Large intestine (tissue), 3 donors: ENCODE data around the gene USP47. TPM values are rescaled to one million over a fixed set of nuclear protein-coding genes. Genes with fewer than 3 reads are reported as not detected.
A peak's percentile ranks its signal among the peaks of the same experiment; 100 is the strongest.

Experiments used
- DNase-seq, 2 donors: peaks; one replicate each; pipeline versions ENCODE4 v3.0.0 to v3.0.0-alpha.2; 2013
- H3K27ac ChIP-seq: one replicate; pipeline ENCODE4 v1.5.1; 2013; ENCODE audit warnings: low read length
- H3K27me3 ChIP-seq: 2 replicates; pipeline ENCODE4 v1.6.1; 2013; ENCODE audit warnings: low read length; ENCODE audit not compliant: control insufficient read depth, insufficient read depth
- H3K36me3 ChIP-seq: 2 replicates; pipeline ENCODE4 v1.6.1; 2013; ENCODE audit warnings: low read length; ENCODE audit not compliant: control insufficient read depth, insufficient read depth
- H3K4me1 ChIP-seq: one replicate; pipeline ENCODE4 v1.6.1; 2013; ENCODE audit warnings: low read length; ENCODE audit not compliant: control insufficient read depth, insufficient read depth
- H3K4me3 ChIP-seq: one replicate; pipeline ENCODE4 v1.5.1; 2013; ENCODE audit warnings: low read length
- H3K9me3 ChIP-seq: one replicate; pipeline ENCODE4 v1.6.1; 2013; ENCODE audit warnings: mild to moderate bottlenecking, low read depth, low read length, moderate library complexity; ENCODE audit not compliant: control insufficient read depth
- WGBS: methylation state at CpG from one replicate; pipeline ENCODE4 v1.1.5; 2013; ENCODE audit warnings: low lambda C conversion rate; ENCODE audit not compliant: insufficient coverage; 5-methylcytosine and 5-hydroxymethylcytosine counted together
- polyA plus RNA-seq: library from polyadenylated mRNA; unstranded; fragments of 120-200 nt; gene quantifications from one replicate; pipeline ENCODE4 v1.2.1, GENCODE V29; 2013

USP47 gene
- polyA plus RNA-seq, 1 donor: 64.1 TPM

GRCh38 chr11:11972730-11973341 lies 131.1 kb downstream of the USP47 start:
- Histone ChIP-seq H3K4me3 (no peak overlapping the region), H3K27me3 (no peaks in the 10 kb centered on the region), H3K4me1 (peaks cover 15% of the 10 kb centered on the region), H3K9me3 (no peaks in the 10 kb centered on the region), H3K36me3 (no peaks in the 10 kb centered on the region), H3K27ac (peak overlapping the region; percentile 28)
- no peak for DNase-seq
- WGBS: no CpG with 5 or more reads among the region's 3 CpGs

GRCh38 chr11:11973361-11973800 lies 131.6 kb downstream of the USP47 start:
- H3K4me1 ChIP-seq: peaks cover 15% of the 10 kb centered on the region
- no peak overlapping the region for H3K4me3 ChIP-seq
- WGBS: no CpG with 5 or more reads among the region's 8 CpGs
- no peaks in the 10 kb centered on the region for H3K36me3 ChIP-seq
- peak overlapping the region; percentile 32 for H3K27ac ChIP-seq
- H3K9me3 ChIP-seq: no peaks in the 10 kb centered on the region
- no peaks in the 10 kb centered on the region for H3K27me3 ChIP-seq
- peak; percentile 27 to 45 for DNase-seq

- no CpG with 5 or more reads among the region's 4 CpGs for WGBS
- H3K27ac ChIP-seq: peak overlapping the region; percentile 32
- no peak overlapping the region for H3K4me3 ChIP-seq
- DNase-seq: no peak
- no peaks in the 10 kb centered on the region for H3K27me3 ChIP-seq
- H3K36me3 ChIP-seq: no peaks in the 10 kb centered on the region
- peaks cover 15% of the 10 kb centered on the region for H3K4me1 ChIP-seq
- no peaks in the 10 kb centered on the region for H3K9me3 ChIP-seq
These were observed 132.1 kb downstream of the USP47 start for GRCh38 chr11:11973866-11974265.

GRCh38 chr11:11975201-11976092 lies 133.7 kb downstream of the USP47 start:
- no CpG with 5 or more reads among the region's 11 CpGs for WGBS
- Histone ChIP-seq H3K9me3 (no peaks in the 10 kb centered on the region), H3K27ac (no peak overlapping the region), H3K36me3 (no peaks in the 10 kb centered on the region), H3K4me1 (peaks cover 25% of the 10 kb centered on the region), H3K27me3 (no peaks in the 10 kb centered on the region), H3K4me3 (no peak overlapping the region)
- DNase-seq: no peak

GRCh38 chr11:11976481-11977127 lies 134.8 kb downstream of the USP47 start:
- DNase-seq: no peak
- no CpG with 5 or more reads among the region's 6 CpGs for WGBS
- Histone ChIP-seq H3K27me3 (peaks cover 2% of the 10 kb centered on the region), H3K9me3 (no peaks in the 10 kb centered on the region), H3K4me3 (no peak overlapping the region), H3K27ac (peak overlapping the region; percentile 32), H3K36me3 (no peaks in the 10 kb centered on the region), H3K4me1 (peaks cover 25% of the 10 kb centered on the region)

DNA sequence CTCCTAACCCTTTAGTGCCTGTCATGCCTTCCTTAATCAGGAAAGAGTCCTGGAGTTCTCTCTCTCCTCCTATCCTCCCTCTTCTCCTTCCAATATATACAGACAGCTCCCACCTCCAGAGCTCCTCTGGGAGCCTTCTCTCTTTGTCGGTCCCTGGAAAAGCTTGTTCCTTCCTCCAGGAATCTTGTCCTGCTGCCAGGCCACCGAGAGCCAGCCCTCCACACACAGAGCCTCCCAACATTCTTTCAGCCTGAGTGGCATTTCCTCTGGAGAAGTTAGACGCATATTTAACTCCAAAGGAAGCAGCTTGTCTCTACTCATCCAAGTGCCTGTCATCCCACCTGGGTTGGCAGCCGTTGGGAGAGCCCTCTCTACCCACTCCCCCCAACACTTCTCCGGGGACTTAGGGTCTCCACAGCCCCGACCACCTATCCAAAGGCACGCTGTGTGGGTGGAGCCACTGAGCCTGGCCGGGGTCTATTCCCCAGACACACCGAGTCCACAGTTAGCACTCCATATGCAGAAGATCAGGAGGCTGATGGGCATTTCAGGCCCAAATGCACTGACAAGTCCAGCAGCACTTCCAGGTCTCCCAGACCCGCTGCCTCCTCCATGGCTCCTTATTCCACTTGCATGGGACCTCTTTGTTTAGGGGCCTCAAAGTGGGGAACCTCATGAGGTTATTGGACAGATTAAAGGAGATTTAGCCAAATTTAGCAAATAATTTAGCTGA lies 135.6 kb downstream of the USP47 start:
- peak overlapping the region; percentile 32 for H3K27ac ChIP-seq
- H3K4me3 ChIP-seq: no peak overlapping the region
- DNase-seq: peak in 1 of 2 donors; percentile 21
- peaks cover 25% of the 10 kb centered on the region for H3K4me1 ChIP-seq
- peaks cover 2% of the 10 kb centered on the region for H3K27me3 ChIP-seq
- H3K9me3 ChIP-seq: no peaks in the 10 kb centered on the region
- no CpG with 5 or more reads among the region's 10 CpGs for WGBS
- H3K36me3 ChIP-seq: no peaks in the 10 kb centered on the region

DNA sequence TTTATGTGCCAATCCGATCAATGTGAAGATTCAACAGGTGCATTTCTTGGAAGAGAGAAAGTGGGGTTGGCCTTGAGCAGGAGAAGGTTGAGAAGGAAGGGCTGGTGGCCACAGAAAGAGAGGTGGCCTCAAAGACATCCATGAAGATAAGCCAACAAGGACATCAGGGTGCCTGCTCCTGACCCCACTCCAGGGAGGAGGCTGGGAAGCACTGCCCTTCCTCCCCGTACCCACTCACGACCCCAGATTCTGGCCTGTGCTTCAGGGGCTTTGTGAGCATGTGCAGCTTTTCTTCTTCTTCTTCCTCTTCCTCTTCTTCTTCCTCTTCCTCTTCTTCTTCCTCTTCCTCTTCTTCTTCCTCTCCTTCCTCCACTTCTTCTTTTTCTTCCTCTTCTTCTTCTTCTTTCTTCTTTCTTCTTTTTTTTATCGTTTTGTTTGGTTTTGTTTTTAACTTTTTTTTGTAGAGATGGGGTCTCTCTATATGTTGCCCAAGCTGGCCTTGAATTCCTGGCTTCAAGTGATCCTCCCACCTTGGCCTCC lies 136.4 kb downstream of the USP47 start:
- peaks cover 22% of the 10 kb centered on the region for H3K4me1 ChIP-seq
- H3K27me3 ChIP-seq: peaks cover 2% of the 10 kb centered on the region
- H3K9me3 ChIP-seq: no peaks in the 10 kb centered on the region
- no peak overlapping the region for H3K27ac ChIP-seq
- no peak for DNase-seq
- 96% methylated on average over 2 of the region's 4 CpGs for WGBS
- H3K36me3 ChIP-seq: no peaks in the 10 kb centered on the region
- no peak overlapping the region for H3K4me3 ChIP-seq

GRCh38 chr11:11978792-11979487 lies 137.2 kb downstream of the USP47 start:
- Histone ChIP-seq H3K27me3 (peaks cover 2% of the 10 kb centered on the region), H3K9me3 (no peaks in the 10 kb centered on the region), H3K27ac (peak overlapping the region; percentile 8), H3K36me3 (no peaks in the 10 kb centered on the region), H3K4me3 (no peak overlapping the region), H3K4me1 (peaks cover 20% of the 10 kb centered on the region)
- peak; percentile 26 to 41 for DNase-seq
- no CpG with 5 or more reads among the region's 13 CpGs for WGBS

DNA sequence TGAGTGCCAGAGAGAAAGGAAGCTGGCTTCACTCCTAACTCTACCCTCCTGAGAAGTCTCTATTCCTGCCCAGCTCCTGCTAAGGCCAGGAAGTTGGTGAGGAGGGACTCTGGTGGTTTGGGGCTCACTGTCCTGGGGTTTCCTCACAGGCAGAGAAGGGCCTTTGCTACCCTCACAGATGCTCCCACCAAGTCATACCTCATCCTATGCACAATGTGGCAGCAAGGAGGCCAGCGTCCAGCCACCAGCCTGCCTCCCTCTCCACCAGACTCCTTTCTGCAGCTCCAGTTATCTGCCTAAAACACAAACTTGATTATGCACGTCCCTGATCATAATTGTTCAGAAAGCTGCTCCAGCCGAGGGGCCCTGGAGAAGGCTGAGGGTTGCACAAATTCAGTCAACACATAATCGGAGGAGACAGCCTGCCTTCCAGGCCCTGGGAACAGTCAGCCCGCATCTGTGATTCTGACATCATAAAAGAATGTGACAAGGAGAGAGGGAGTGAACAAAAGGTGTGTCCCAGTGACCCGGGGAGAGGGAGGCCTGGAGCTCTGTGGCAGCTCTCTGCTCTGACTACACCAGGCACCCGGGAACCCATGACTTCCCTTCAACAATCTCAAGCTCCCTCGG lies 137.8 kb downstream of the USP47 start:
- WGBS: no CpG with 5 or more reads among the region's 8 CpGs
- no peaks in the 10 kb centered on the region for H3K36me3 ChIP-seq
- no peaks in the 10 kb centered on the region for H3K9me3 ChIP-seq
- no peak overlapping the region for H3K4me3 ChIP-seq
- peak overlapping the region; percentile 8 for H3K27ac ChIP-seq
- peak; percentile 47 to 62 for DNase-seq
- peaks cover 2% of the 10 kb centered on the region for H3K27me3 ChIP-seq
- H3K4me1 ChIP-seq: peaks cover 20% of the 10 kb centered on the region
